ENCODE data around the gene IGFLR1.

DNA sequence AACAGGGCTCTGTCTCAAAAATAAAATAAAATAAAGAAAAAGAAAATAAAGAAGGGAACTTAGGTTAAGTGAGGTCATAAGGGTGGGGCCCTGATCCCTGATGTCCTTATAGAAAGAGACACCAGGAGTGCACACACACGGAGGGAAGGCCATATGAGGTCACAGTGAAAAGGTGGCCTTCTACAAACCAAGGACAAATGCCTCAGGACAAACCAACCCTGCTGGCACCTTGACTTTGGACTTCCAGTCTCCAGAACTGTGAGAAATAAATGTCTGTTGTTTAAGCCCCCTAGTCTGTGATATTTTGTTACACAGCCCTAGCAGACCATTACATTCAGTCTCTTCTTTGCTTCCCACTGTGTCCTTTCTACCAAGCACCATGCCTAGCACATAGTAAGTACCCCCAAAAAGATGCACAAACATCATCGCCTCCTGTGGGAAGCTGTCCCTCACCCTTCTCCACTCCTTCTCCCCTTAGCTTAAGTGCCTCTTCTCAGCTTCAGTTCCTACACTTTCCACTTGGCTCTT is 46.3 kb downstream of the IGFLR1 start:
- TF ChIP-seq SUZ12 (IDR thresholded peaks at IDR 0.05; ENCODE audit: extremely low read depth, insufficient read depth, insufficient read length) (no peak), YY1 (IDR thresholded peaks at IDR 0.05; ENCODE audit: insufficient read depth, insufficient read length) (no peak)
